H9 (cell line): Measurements from ENCODE around the gene SRRM3. TPM values are rescaled to one million over a fixed set of nuclear protein-coding genes. Genes with fewer than 3 reads are reported as not detected.

Source experiments
- DNase-seq: peaks from one replicate; pipeline ENCODE4 v3.0.0-alpha.2; 2017
- H2AFZ ChIP-seq: one replicate; pipeline ENCODE4 v1.6.1; 2013; ENCODE audit warnings: mild to moderate bottlenecking, low read length, control low read depth, moderate library complexity
- H2AK5ac ChIP-seq: 2 replicates; pipeline ENCODE4 v1.6.1; 2013; ENCODE audit warnings: low read length, control low read depth, mixed read lengths; ENCODE audit not compliant: insufficient read length
- H2BK120ac ChIP-seq: one replicate; pipeline ENCODE4 v1.6.1; 2013; ENCODE audit warnings: low read depth, mild to moderate bottlenecking, low read length, control low read depth, inconsistent platforms; ENCODE audit not compliant: poor library complexity, severe bottlenecking
- H2BK12ac ChIP-seq: 2 replicates; pipeline ENCODE4 v1.6.1; 2013; ENCODE audit warnings: low read length, control low read depth, mixed read lengths, low read depth; ENCODE audit not compliant: insufficient read length
- H2BK15ac ChIP-seq: 2 replicates; pipeline ENCODE4 v1.6.1; 2013; ENCODE audit warnings: low read depth, low read length, control low read depth
- H2BK20ac ChIP-seq: one replicate; pipeline ENCODE4 v1.6.1; 2013; ENCODE audit warnings: low read depth, mild to moderate bottlenecking, low read length, control low read depth, inconsistent platforms; ENCODE audit not compliant: poor library complexity, severe bottlenecking
- H2BK5ac ChIP-seq: 2 replicates; pipeline ENCODE4 v1.6.1; 2013; ENCODE audit warnings: low read length, control low read depth, mixed read lengths; ENCODE audit not compliant: insufficient read length
- H3K14ac ChIP-seq: 2 replicates; pipeline ENCODE4 v1.6.1; 2013; ENCODE audit warnings: low read length, control low read depth; ENCODE audit not compliant: insufficient read depth
- H3K18ac ChIP-seq: 2 replicates; pipeline ENCODE4 v1.6.1; 2013; ENCODE audit warnings: low read depth, mild to moderate bottlenecking, mixed read lengths, low read length, control low read depth; ENCODE audit not compliant: insufficient read length
- H3K23ac ChIP-seq: 2 replicates; pipeline ENCODE4 v1.6.1; 2013; ENCODE audit warnings: low read length, control low read depth, mixed read lengths, low read depth; ENCODE audit not compliant: insufficient read length
- H3K23me2 ChIP-seq: 2 replicates; pipeline ENCODE4 v1.6.1; 2013; ENCODE audit warnings: low read depth, mild to moderate bottlenecking, mixed read lengths, low read length, control low read depth; ENCODE audit not compliant: insufficient read length, poor library complexity, severe bottlenecking
- H3K27ac ChIP-seq: 2 replicates; pipeline ENCODE4 v1.5.1; 2013; ENCODE audit warnings: low read length, control low read depth, mixed read lengths, low read depth; ENCODE audit not compliant: insufficient read length
- H3K27me3 ChIP-seq: 2 replicates; pipeline ENCODE4 v1.6.1; 2013; ENCODE audit warnings: low read length, control low read depth, inconsistent platforms; ENCODE audit not compliant: insufficient read depth
- H3K4ac ChIP-seq: 2 replicates; pipeline ENCODE4 v1.6.1; 2013; ENCODE audit warnings: low read depth, mild to moderate bottlenecking, control low read depth, inconsistent platforms, low read length, moderate library complexity
- H3K4me1 ChIP-seq: 2 replicates; pipeline ENCODE4 v1.6.1; 2013; ENCODE audit warnings: low read length, control low read depth, inconsistent platforms; ENCODE audit not compliant: insufficient read depth
- H3K4me2 ChIP-seq: 2 replicates; pipeline ENCODE4 v1.6.1; 2013; ENCODE audit warnings: low read length, control low read depth, mixed read lengths; ENCODE audit not compliant: insufficient read length, insufficient read depth
- H3K56ac ChIP-seq: 2 replicates; pipeline ENCODE4 v1.6.1; 2013; ENCODE audit warnings: low read depth, mild to moderate bottlenecking, mixed read lengths, low read length, control low read depth; ENCODE audit not compliant: insufficient read length
- H3K79me1 ChIP-seq: 2 replicates; pipeline ENCODE4 v1.6.1; 2013; ENCODE audit warnings: low read depth, mild to moderate bottlenecking, moderate library complexity, low read length, control low read depth, inconsistent platforms; ENCODE audit not compliant: insufficient read depth, poor library complexity, severe bottlenecking
- H3K79me2 ChIP-seq: 2 replicates; pipeline ENCODE4 v1.6.1; 2013; ENCODE audit warnings: low read length, control low read depth, inconsistent platforms; ENCODE audit not compliant: insufficient read depth
- H3K9ac ChIP-seq: 2 replicates; pipeline ENCODE4 v1.6.1; 2013; ENCODE audit warnings: low read length, control low read depth, mixed read lengths; ENCODE audit not compliant: insufficient read length; ENCODE audit errors: extremely low read depth
- H3K9me3 ChIP-seq: one replicate; pipeline ENCODE4 v1.6.1; 2013; ENCODE audit warnings: low read depth, low read length, inconsistent platforms; ENCODE audit not compliant: control insufficient read depth
- H3T11ph ChIP-seq: one replicate; pipeline ENCODE4 v1.6.1; 2013; ENCODE audit warnings: mild to moderate bottlenecking, low read length, control low read depth, inconsistent platforms
- H4K20me1 ChIP-seq: one replicate; pipeline ENCODE4 v1.6.1; 2013; ENCODE audit not compliant: control insufficient read depth, insufficient read length, insufficient read depth
- H4K5ac ChIP-seq: 2 replicates; pipeline ENCODE4 v1.6.1; 2013; ENCODE audit warnings: low read depth, mild to moderate bottlenecking, mixed read lengths, low read length, control low read depth; ENCODE audit not compliant: insufficient read length
- H4K8ac ChIP-seq: replicated peaks from 2 replicates; pipeline ENCODE4 v1.6.1; 2013; ENCODE audit warnings: low read length, control low read depth, mixed read lengths, low read depth; ENCODE audit not compliant: insufficient read length
- H4K91ac ChIP-seq: 2 replicates; pipeline ENCODE4 v1.6.1; 2013; ENCODE audit warnings: low read depth, mild to moderate bottlenecking, moderate library complexity, mixed read lengths, low read length, control low read depth; ENCODE audit not compliant: insufficient read length
- H3K27ac Mint-ChIP-seq, 3 experiments: 2 replicates in 2 of 3; 3 replicates in 1 of 3; pipeline ENCODE4 v1.8.0; 2020 to 2021; ENCODE audit warnings: mixed read lengths in 3 of 3, mild to moderate bottlenecking in 1 of 3, moderate library complexity in 1 of 3
- H3K27me3 Mint-ChIP-seq: 2 replicates; pipeline ENCODE4 v1.8.0; 2021; ENCODE audit warnings: low read depth, mild to moderate bottlenecking, moderate library complexity, mixed read lengths
- H3K36me3 Mint-ChIP-seq, 3 experiments: 2 replicates in 2 of 3; 3 replicates in 1 of 3; pipeline ENCODE4 v1.8.0; 2020 to 2021; ENCODE audit warnings: low read depth in 3 of 3, mixed read lengths in 3 of 3; ENCODE audit not compliant: insufficient read depth in 1 of 3
- H3K4me1 Mint-ChIP-seq, 2 experiments: 2 replicates each; pipeline ENCODE4 v1.8.0; 2020; ENCODE audit warnings: mixed read lengths in 2 of 2
- H3K4me3 Mint-ChIP-seq, 2 experiments: 2 replicates in 1 of 2; 3 replicates in 1 of 2; pipeline ENCODE4 v1.8.0; 2020 to 2021; ENCODE audit warnings: mild to moderate bottlenecking in 2 of 2, mixed read lengths in 2 of 2, moderate library complexity in 1 of 2
- H3K9me3 Mint-ChIP-seq, 2 experiments: 2 replicates in 1 of 2; 3 replicates in 1 of 2; pipeline ENCODE4 v1.8.0; 2020; ENCODE audit warnings: mild to moderate bottlenecking in 2 of 2, mixed read lengths in 2 of 2, moderate library complexity in 1 of 2
- WGBS: extraction: QIAGEN DNeasy Blood & Tissue Kit; methylation state at CpG from one replicate; pipeline ENCODE4 v1.1.7; 2013; ENCODE audit warnings: missing lambda C conversion rate, low lambda C conversion rate, mixed read lengths; ENCODE audit not compliant: insufficient read length; ENCODE audit errors: extremely low coverage; 5-methylcytosine and 5-hydroxymethylcytosine counted together
- total RNA-seq: library from RNA; stranded (reverse); gene quantifications from 2 replicates; pipeline ENCODE4 v1.2.1, GENCODE V29; 2021
- TF ChIP-seq, protein P1 (sequence below): fragments of 200-600 bp; sonication (generic); conservative IDR thresholded peaks from 3 replicates; pipeline ENCODE4 v1.8.0; 2021; ENCODE audit warnings: antibody characterized with exemption, mild to moderate bottlenecking

SRRM3 gene
- total RNA-seq, 1 experiment from 2014 or later = 11.0 TPM

DNA sequence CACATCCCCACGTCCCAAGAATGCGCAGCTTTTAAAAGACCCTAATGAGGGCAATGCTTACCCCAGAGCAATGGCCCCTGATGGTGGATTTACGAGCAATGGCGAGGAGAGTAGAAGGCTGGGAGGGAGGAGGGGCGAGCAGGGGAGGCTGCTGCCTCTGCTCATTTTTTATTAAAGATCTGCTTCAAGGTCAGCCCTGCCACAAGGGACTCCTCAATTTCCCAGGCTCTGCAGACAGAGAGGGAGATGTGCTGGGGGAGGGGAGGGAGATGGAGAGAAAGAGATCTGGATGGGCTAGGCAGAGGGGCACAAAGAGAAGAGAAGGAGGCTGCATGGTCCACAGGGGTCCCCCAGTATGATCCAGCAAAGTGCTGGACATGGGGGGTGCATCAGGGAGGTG lies 7.8 kb upstream of the SRRM3 start:
- Histone ChIP-seq H3K56ac (no peak overlapping the region), H3K23ac (no peak overlapping the region), H3K4me1 (peaks cover 9% of the 10 kb centered on the region; the same call in 1 of the 2 replicates), H2BK5ac (no peak overlapping the region), H3K4ac (no peak overlapping the region), H2BK12ac (peak overlapping the region; percentile 75), H3K14ac (no peak overlapping the region; the same call in 1 of the 2 replicates), H2BK20ac (no peak overlapping the region), H4K5ac (no peak overlapping the region), H3K79me1 (no peaks in the 10 kb centered on the region), H4K20me1 (no peaks in the 10 kb centered on the region), H3K23me2 (no peaks in the 10 kb centered on the region), H4K91ac (no peak overlapping the region), H3K27ac (no peak overlapping the region), H3K9ac (no peak overlapping the region), H2AFZ (no peak overlapping the region), H2BK15ac (no peak overlapping the region), H2BK120ac (no peak overlapping the region), H3T11ph (no peak overlapping the region), H3K27me3 (no peaks in the 10 kb centered on the region), H3K9me3 (no peaks in the 10 kb centered on the region), H4K8ac (no peak overlapping the region), H2AK5ac (no peak overlapping the region), H3K4me2 (no peak overlapping the region), H3K18ac (no peak overlapping the region), H3K79me2 (no peaks in the 10 kb centered on the region)
- no CpG with 5 or more reads among the region's 5 CpGs for WGBS
- Mint-ChIP-seq H3K27ac (peak overlapping the region in 2 of 3 experiments; percentile 1 to 57; a peak in 2 of 7 replicates), H3K9me3 (peaks cover 2 to 4% of the 10 kb centered on the region in 2 experiments; a peak in 4 of 5 replicates), H3K4me3 (no peak overlapping the region), H3K4me1 (peaks cover 20 to 40% of the 10 kb centered on the region in 2 experiments), H3K36me3 (peaks cover 1 to 3% (median 3%) of the 10 kb centered on the region in 3 experiments; a peak in 1 of 7 replicates), H3K27me3 (peaks cover 1% of the 10 kb centered on the region; the same call in 1 of the 2 replicates)
- TF ChIP-seq, protein P1, sequence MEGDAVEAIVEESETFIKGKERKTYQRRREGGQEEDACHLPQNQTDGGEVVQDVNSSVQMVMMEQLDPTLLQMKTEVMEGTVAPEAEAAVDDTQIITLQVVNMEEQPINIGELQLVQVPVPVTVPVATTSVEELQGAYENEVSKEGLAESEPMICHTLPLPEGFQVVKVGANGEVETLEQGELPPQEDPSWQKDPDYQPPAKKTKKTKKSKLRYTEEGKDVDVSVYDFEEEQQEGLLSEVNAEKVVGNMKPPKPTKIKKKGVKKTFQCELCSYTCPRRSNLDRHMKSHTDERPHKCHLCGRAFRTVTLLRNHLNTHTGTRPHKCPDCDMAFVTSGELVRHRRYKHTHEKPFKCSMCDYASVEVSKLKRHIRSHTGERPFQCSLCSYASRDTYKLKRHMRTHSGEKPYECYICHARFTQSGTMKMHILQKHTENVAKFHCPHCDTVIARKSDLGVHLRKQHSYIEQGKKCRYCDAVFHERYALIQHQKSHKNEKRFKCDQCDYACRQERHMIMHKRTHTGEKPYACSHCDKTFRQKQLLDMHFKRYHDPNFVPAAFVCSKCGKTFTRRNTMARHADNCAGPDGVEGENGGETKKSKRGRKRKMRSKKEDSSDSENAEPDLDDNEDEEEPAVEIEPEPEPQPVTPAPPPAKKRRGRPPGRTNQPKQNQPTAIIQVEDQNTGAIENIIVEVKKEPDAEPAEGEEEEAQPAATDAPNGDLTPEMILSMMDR = no peak
- DNase-seq = no peak
